ENCODE results near the gene DENND1B. TPM values are rescaled to one million over a fixed set of nuclear protein-coding genes. Genes with fewer than 3 reads are reported as not detected.

The DENND1B gene
- total RNA-seq, 1 experiment from 2014 or later = 6.3 TPM

DNA sequence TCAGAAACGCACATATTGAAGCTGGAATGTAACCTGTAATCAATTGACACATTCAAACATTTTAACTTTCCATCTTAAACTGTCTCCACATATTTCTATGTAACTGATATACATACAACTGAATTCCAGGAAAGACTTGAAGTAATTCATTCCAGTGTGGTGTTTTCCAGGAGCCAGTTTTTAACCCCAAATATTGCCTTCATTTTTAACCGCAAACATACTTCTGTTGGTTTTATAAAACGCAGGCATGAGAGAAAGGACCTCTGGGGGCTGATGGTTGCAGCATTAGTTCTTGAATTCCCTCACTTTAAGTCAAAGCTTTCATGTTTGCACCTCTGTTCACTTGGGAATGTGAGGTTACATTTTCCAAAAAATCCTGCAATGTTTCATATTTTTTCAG lies 303.1 kb downstream of the DENND1B start:
- Histone ChIP-seq H3K79me1 (ENCODE audit: insufficient read depth, low read depth, low read length, poor library complexity, severe bottlenecking) (no peaks in the 10 kb centered on the region), H4K91ac (ENCODE audit: insufficient read length, low read depth, low read length) (no peak overlapping the region), H2BK120ac (ENCODE audit: low read depth, low read length, poor library complexity, severe bottlenecking) (no peak overlapping the region), H2BK12ac (ENCODE audit: insufficient read length, low read depth, low read length) (no peak overlapping the region), H4K5ac (ENCODE audit: insufficient read length, low read depth, low read length) (no peak overlapping the region), H4K20me1 (ENCODE audit: control insufficient read depth, insufficient read depth, insufficient read length) (no peaks in the 10 kb centered on the region), H3K56ac (ENCODE audit: insufficient read length, low read depth, low read length) (no peak overlapping the region), H2BK5ac (ENCODE audit: insufficient read length, low read length) (no peak overlapping the region), H2AFZ (ENCODE audit: low read length) (no peak overlapping the region), H3K27me3 (ENCODE audit: insufficient read depth, low read length) (no peaks in the 10 kb centered on the region), H3K23ac (ENCODE audit: insufficient read length, low read depth, low read length) (no peak overlapping the region), H3K4me2 (ENCODE audit: insufficient read depth, insufficient read length, low read length) (no peak overlapping the region), H3K14ac (ENCODE audit: insufficient read depth, low read length) (no peak overlapping the region), H2AK5ac (ENCODE audit: insufficient read length, low read length) (no peak overlapping the region), H3K9ac (ENCODE audit: extremely low read depth, insufficient read length, low read length) (no peak overlapping the region), H3T11ph (ENCODE audit: low read length) (no peak overlapping the region), H2BK15ac (ENCODE audit: low read depth, low read length) (no peak overlapping the region), H3K79me2 (ENCODE audit: insufficient read depth, low read length) (no peaks in the 10 kb centered on the region), H3K27ac (ENCODE audit: insufficient read length, low read depth, low read length) (no peak overlapping the region), H3K9me3 (ENCODE audit: control insufficient read depth, low read depth, low read length) (no peaks in the 10 kb centered on the region), H2BK20ac (ENCODE audit: low read depth, low read length, poor library complexity, severe bottlenecking) (no peak overlapping the region), H4K8ac (replicated peaks; ENCODE audit: insufficient read length, low read depth, low read length) (no peak overlapping the region), H3K4ac (ENCODE audit: low read depth, low read length) (no peak overlapping the region), H3K23me2 (ENCODE audit: insufficient read length, low read depth, low read length, poor library complexity, severe bottlenecking) (no peaks in the 10 kb centered on the region), H3K4me1 (ENCODE audit: insufficient read depth, low read length) (peaks cover 7% of the 10 kb centered on the region), H3K18ac (ENCODE audit: insufficient read length, low read depth, low read length) (no peak overlapping the region)
- no peak overlapping the region for H3K27ac Mint-ChIP-seq
- H3K36me3 Mint-ChIP-seq (ENCODE audit: insufficient read depth in 1 of 3, low read depth in 3 of 3) = no peaks in the 10 kb centered on the region
- H3K27me3 Mint-ChIP-seq (ENCODE audit: low read depth) = no peaks in the 10 kb centered on the region
- no peak overlapping the region for H3K4me3 Mint-ChIP-seq
- no peak for TF ChIP-seq CTCF (conservative IDR thresholded peaks at IDR 0.05)
- H3K9me3 Mint-ChIP-seq = no peaks in the 10 kb centered on the region
- no CpG with 5 or more reads among the region's 3 CpGs for WGBS (ENCODE audit: extremely low coverage, insufficient read length, low lambda C conversion rate)
- DNase-seq = no peak
- peaks cover 32 to 38% of the 10 kb centered on the region in 2 experiments for H3K4me1 Mint-ChIP-seq
